Measurements from ENCODE around the gene HK1. TPM values are rescaled to one million over a fixed set of nuclear protein-coding genes. Genes with fewer than 3 reads are reported as not detected.
A peak's percentile ranks its signal among the peaks of the same experiment; 100 is the strongest.
"Not testable (repeated sequence)": the region's sequence is repeated elsewhere in the genome, so short reads cannot be mapped to it uniquely, and the experiment has no call there.

The HK1 gene
- total RNA-seq, 2 experiments from 2014 or later = 153 to 154 TPM

DNA sequence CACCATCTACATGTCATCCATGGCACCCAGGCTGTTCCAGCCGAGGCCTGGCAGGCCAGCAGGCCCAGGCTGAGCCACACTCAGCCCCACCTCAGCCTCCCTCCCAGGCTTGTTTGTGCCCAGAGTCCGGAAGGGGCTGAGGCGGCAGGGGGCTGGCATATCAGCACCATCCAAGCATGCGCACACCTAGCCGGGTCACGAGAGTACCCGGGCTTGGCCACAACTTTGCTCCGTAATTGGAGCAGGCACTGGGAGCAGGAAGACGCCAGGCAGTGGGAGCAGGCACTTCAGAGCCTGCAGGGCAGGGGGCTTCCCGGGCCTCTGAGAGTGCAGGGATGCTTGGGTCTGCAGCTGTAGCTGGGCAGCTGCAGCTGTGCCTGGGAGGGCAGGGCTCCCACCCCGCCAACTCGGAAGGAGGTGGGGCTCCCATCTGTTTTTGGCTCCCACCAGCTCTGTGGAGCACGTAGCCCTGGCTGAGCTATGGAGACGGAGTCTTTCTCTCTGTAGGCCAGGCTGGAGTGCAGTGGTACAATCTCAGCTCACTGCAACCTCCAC lies 157.7 kb downstream of the HK1 start:
- ChIA-PET POLR2A (no interaction called here), CTCF (interaction anchor here (0.7 kb wide), 1 partner anchor 13 kb away, joined by 3 read pairs; no protein-coding TSS in a partner anchor)
- Mint-ChIP-seq H3K36me3 (ENCODE audit: low read depth) (no peaks in the 10 kb centered on the region), H3K27ac (no peak overlapping the region), H3K4me1 (ENCODE audit: low read depth) (peaks cover 4% of the 10 kb centered on the region), H3K4me3 (no peak overlapping the region), H3K27me3 (ENCODE audit: low read depth) (peaks cover 30% of the 10 kb centered on the region), H3K9me3 (ENCODE audit: insufficient read depth) (no peaks in the 10 kb centered on the region)
- no peak for DNase-seq
- no peak for ATAC-seq

DNA sequence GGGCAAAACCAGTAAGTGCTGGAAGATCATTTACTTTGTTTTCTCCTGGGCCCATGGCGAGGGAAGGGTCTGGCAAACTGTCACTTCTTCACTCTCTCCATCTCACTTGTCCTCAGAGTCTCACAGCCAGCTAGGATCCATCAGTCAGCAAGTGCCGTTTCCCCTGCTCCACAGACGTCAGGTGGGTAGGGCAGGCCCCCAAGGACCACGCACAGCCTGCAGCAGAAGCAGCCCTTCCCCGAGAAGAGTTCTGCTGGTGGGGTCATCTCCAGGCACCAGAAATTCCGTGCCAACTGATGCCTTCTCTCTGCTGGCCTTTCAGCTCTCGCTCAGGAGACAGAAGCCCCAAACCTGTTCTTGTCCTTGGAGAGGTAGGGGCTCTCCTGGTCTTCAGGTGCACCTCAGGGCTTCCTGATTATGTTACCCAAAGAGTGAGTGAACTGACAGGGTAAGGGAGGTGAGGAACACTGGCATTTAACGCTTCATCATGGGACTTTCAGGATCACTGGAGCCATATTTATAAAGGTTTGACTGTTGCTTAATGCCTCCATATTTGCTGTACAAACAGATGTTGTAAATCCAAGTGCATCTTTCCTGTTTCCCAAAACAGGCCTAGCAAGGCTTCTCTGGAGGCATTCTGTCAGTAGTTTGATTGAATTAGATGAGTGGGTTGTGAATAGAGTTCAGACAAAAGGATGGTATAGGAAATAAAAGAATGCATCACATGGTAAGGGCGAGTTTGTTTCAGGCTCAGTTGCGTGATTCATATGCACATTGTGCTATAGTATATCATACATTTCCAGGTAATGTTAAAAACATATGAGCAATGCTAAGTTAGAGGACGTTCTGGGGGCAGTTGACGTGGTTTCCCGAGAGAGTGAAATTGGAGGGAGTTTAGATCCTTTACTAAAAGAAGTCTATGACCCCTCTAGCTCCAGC lies 159.3 kb downstream of the HK1 start:
- H3K4me1 Mint-ChIP-seq (ENCODE audit: low read depth) = peaks cover 4% of the 10 kb centered on the region
- DNase-seq (no peak), ATAC-seq (no peak)
- no peak overlapping the region for H3K4me3 Mint-ChIP-seq
- H3K36me3 Mint-ChIP-seq (ENCODE audit: low read depth) = no peaks in the 10 kb centered on the region
- no peak overlapping the region for H3K27ac Mint-ChIP-seq
- ChIA-PET POLR2A (no interaction called here), CTCF (no interaction called here)
- H3K9me3 Mint-ChIP-seq (ENCODE audit: insufficient read depth) = no peaks in the 10 kb centered on the region
- H3K27me3 Mint-ChIP-seq (ENCODE audit: low read depth) = peaks cover 33% of the 10 kb centered on the region

DNA sequence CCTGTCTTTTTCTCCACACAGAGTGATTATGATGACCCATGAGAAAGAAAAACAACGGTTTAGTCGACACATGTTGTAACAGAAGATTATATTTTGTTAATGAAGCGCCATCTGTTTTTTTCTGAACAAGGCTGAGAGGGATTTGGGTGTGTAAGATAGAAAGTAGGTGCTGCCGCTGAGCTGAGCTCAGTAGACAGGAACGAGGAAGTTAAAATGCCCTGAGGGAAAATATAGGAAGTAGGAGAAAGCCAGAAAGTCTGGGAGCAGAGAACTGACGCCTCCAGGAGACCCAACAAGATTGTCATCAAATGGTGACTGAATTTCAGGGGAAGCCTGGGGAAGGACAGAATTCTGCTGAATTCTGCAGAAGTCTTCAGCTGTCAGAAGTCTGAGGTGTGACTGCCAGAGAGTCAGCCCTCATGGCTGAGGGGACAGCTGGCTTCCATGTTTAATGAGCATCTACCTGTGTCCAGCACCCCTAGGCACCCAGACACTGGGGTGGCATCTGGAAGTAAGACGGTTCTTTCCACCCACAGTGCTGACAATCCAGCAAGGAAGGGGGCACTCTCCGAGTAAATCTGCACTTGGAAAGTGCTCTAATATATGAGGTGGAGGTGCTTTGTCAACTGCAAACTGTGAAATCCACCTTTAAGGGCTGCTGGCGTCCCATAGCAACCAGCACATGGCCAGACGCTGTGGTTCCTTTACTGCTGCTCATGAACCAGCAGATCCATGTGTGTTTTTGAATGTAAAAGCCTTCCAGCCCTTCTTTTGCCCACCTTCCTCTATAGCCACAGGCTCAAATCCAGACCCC lies 160.4 kb downstream of the HK1 start:
- ATAC-seq (no peak), DNase-seq (no peak)
- peaks cover 28% of the 10 kb centered on the region for H3K27me3 Mint-ChIP-seq (ENCODE audit: low read depth)
- CTCF ChIA-PET = interaction anchor here (1.1 kb wide), 1 partner anchor 13 kb away, joined by 3 read pairs; no protein-coding TSS in a partner anchor
- H3K27ac Mint-ChIP-seq = no peak overlapping the region
- POLR2A ChIA-PET = no interaction called here
- peaks cover 4% of the 10 kb centered on the region for H3K4me1 Mint-ChIP-seq (ENCODE audit: low read depth)
- H3K4me3 Mint-ChIP-seq = no peak overlapping the region
- H3K9me3 Mint-ChIP-seq (ENCODE audit: insufficient read depth) = no peaks in the 10 kb centered on the region
- no peaks in the 10 kb centered on the region for H3K36me3 Mint-ChIP-seq (ENCODE audit: low read depth)

DNA sequence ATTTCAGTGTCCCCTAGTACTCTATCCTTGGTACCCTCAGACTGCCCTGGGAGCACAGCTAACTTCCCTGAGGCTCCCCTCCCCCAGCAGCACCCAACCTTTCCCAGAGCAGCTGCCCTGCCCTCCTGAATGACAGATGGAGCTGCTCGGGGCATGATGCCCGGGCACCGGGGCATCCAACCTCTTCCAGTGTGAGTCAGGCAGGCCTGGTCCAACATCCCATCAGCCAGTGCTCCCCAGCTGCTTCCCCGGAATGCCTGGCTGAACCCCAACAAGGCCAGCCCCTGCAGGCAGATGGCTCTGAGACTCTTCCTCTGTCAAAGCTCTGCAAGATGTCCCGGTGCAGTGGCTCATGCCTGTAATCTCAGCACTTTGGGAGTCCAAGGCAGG lies 161.0 kb downstream of the HK1 start:
- ChIA-PET CTCF (interaction anchor here (1.1 to 1.6 kb wide), 2 partner anchors 11 to 14 kb away, joined by 3 to 6 read pairs; no protein-coding TSS in a partner anchor), POLR2A (no interaction called here)
- Mint-ChIP-seq H3K27me3 (ENCODE audit: low read depth) (peaks cover 26% of the 10 kb centered on the region), H3K4me1 (ENCODE audit: low read depth) (peaks cover 4% of the 10 kb centered on the region), H3K27ac (no peak overlapping the region), H3K4me3 (no peak overlapping the region), H3K9me3 (ENCODE audit: insufficient read depth) (no peaks in the 10 kb centered on the region), H3K36me3 (ENCODE audit: low read depth) (no peaks in the 10 kb centered on the region)
- ATAC-seq (no peak), DNase-seq (no peak)

DNA sequence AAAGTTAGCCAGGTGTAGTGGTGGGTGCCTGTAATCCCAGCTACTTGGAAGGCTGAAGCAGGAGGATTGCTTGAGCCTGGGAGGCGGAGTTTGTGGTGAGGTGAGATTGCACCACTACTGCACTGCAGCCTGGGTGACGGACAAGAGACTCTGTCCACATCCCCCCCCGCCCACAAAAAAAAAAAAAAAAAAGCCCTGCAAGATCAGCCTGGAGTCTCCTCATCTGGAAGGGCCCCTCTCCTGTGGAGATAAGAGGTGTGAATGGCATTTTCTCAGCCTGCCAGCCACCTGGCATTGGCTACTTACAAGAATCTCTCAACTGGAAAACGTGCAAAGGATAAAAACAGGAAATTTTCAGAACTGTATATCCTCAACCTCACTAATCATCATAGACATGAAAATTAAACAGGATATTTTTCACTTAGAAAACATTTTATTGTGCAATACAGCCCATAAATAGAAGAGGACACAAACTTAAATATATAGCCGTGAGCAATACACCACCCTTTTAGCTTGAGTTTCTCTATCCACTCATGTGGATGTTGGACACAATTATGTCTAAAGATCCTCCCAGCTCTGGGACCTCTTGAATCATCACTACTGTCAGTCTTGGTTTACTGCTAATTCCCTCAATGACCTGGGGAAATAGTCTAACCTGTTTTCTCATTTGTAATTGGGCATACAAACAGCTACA lies 161.7 kb downstream of the HK1 start:
- no peak overlapping the region for H3K4me3 Mint-ChIP-seq
- peaks cover 4% of the 10 kb centered on the region for H3K4me1 Mint-ChIP-seq (ENCODE audit: low read depth)
- peaks cover 28% of the 10 kb centered on the region for H3K27me3 Mint-ChIP-seq (ENCODE audit: low read depth)
- DNase-seq (no peak), ATAC-seq (no peak)
- ChIA-PET CTCF (interaction anchor here (0.7 to 1.6 kb wide), 4 partner anchors 9 to 67 kb away, joined by 3 to 6 read pairs (median 4); no protein-coding TSS in a partner anchor), POLR2A (no interaction called here)
- no peaks in the 10 kb centered on the region for H3K9me3 Mint-ChIP-seq (ENCODE audit: insufficient read depth)
- no peak overlapping the region for H3K27ac Mint-ChIP-seq
- H3K36me3 Mint-ChIP-seq (ENCODE audit: low read depth) = no peaks in the 10 kb centered on the region

DNA sequence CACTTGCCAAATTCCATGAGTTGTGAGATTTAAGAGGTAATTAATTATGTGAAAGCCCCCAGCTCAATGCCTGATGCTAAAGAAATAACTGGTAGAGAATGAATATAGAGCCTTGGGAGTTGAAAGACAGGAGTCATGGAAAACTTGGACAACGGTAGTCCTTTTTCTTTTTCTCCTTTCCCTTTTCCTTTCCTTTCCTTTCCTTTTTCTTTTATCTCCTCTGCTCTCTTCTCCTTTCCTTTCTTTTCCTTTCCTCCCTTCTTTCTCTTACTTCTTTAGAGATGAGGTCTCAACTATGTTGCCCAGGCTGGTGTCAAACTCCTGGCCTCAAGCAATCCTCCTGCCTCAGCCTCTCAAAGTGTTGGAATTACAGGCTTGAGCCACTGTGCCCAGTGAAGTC lies 165.1 kb downstream of the HK1 start:
- CTCF ChIA-PET = no interaction called here
- no peak overlapping the region for H3K27ac Mint-ChIP-seq
- no peak for ATAC-seq

DNA sequence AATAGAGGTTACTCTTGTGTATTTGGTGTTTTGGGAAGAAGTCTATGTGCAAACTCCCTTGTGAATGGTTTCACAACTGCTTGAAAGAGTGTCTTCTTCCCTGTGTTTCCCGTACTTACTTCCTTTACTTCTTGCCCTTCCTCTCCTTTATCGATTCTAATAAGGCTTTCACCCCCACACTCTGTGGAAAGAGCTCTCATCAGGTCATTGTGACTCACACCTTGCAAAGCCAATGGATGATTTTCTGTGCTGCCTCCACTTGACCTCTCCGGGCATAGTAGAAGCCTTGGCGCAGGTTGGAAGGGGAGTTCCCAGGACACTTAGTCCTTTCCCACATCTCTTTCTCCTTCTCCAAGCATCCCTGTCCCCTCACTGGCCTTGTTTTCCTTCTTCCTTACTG lies 166.7 kb downstream of the HK1 start:
- peaks cover 27% of the 10 kb centered on the region for H3K27me3 Mint-ChIP-seq (ENCODE audit: low read depth)
- DNase-seq = no peak
- CTCF ChIA-PET = no interaction called here
- H3K9me3 Mint-ChIP-seq (ENCODE audit: insufficient read depth) = no peaks in the 10 kb centered on the region
- no peaks in the 10 kb centered on the region for H3K36me3 Mint-ChIP-seq (ENCODE audit: low read depth)
- peaks cover 13% of the 10 kb centered on the region for H3K4me1 Mint-ChIP-seq (ENCODE audit: low read depth)
- no peak overlapping the region for H3K27ac Mint-ChIP-seq
- no peak for ATAC-seq
- H3K4me3 Mint-ChIP-seq = no peak overlapping the region
- POLR2A ChIA-PET = no interaction called here

More for the DNA sequence above, 165.1 kb downstream of the HK1 start:
- Mint-ChIP-seq H3K27me3 (ENCODE audit: low read depth) (peaks cover 31% of the 10 kb centered on the region), H3K4me3 (no peak overlapping the region), H3K9me3 (ENCODE audit: insufficient read depth) (no peaks in the 10 kb centered on the region), H3K36me3 (ENCODE audit: low read depth) (no peaks in the 10 kb centered on the region), H3K4me1 (ENCODE audit: low read depth) (peaks cover 4% of the 10 kb centered on the region)
- no peak for DNase-seq
- POLR2A ChIA-PET = no interaction called here

DNA sequence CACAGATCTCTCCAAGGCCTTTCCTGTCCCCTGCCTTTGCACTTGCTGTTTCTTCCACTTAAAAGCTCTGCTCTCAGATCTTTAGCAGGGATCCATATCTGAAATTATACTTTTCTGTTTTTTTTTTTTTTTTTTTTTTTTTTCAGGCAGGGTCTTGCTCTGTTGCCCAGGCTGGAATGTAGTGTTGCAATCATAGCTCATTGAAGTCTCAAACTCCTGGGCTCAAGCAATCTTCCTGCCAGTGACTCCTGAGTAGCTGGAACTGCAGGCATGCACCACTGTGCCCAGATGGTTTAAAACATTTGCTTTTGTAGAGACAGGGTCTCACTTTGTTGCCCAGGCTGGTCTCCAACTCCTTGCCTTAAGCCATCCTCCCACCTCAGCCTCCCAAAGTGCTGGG lies 167.9 kb downstream of the HK1 start:
- no peak overlapping the region for H3K27ac Mint-ChIP-seq
- no peak for DNase-seq
- ChIA-PET CTCF (interaction anchor here (1.0 to 1.5 kb wide), 2 partner anchors 11 to 19 kb away, joined by 3 to 7 read pairs; no protein-coding TSS in a partner anchor), POLR2A (no interaction called here)
- H3K9me3 Mint-ChIP-seq (ENCODE audit: insufficient read depth) = no peaks in the 10 kb centered on the region
- H3K4me3 Mint-ChIP-seq = no peak overlapping the region
- H3K4me1 Mint-ChIP-seq (ENCODE audit: low read depth) = peaks cover 17% of the 10 kb centered on the region
- H3K27me3 Mint-ChIP-seq (ENCODE audit: low read depth) = peaks cover 24% of the 10 kb centered on the region
- no peak for ATAC-seq
- H3K36me3 Mint-ChIP-seq (ENCODE audit: low read depth) = no peaks in the 10 kb centered on the region

DNA sequence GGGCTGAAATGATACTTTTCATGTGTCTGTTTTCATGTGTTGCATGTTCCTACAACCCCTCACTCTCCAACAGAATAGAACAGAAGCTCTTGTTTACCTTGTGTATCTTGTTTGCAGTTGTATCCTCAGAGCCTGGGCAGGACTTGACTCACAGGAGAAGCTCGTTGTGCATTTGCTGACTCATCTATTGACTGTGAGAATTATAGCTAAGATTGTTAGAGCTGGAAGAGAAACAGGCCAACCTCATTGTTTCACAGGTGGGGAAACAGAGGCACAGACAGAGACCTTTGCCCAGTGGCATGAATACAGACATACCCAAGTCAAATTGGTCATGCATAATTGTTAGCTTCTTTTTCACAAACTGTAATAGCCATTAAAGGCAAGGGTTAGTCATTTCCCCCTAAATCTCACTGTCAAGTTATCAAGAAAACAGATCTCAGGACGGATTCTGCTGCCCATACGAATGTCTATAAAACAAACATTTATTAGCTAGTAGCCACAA lies 168.4 kb downstream of the HK1 start:
- H3K27ac Mint-ChIP-seq = no peak overlapping the region
- CTCF ChIA-PET = interaction anchor here (1.0 to 1.5 kb wide), 3 partner anchors 10 to 34 kb away, joined by 3 to 7 read pairs (median 3); no protein-coding TSS in a partner anchor
- H3K27me3 Mint-ChIP-seq (ENCODE audit: low read depth) = peaks cover 23% of the 10 kb centered on the region
- ATAC-seq (no peak), DNase-seq (no peak)
- H3K4me3 Mint-ChIP-seq = no peak overlapping the region
- POLR2A ChIA-PET = no interaction called here
- peaks cover 20% of the 10 kb centered on the region for H3K4me1 Mint-ChIP-seq (ENCODE audit: low read depth)
- H3K9me3 Mint-ChIP-seq (ENCODE audit: insufficient read depth) = no peaks in the 10 kb centered on the region
- H3K36me3 Mint-ChIP-seq (ENCODE audit: low read depth) = no peaks in the 10 kb centered on the region

DNA sequence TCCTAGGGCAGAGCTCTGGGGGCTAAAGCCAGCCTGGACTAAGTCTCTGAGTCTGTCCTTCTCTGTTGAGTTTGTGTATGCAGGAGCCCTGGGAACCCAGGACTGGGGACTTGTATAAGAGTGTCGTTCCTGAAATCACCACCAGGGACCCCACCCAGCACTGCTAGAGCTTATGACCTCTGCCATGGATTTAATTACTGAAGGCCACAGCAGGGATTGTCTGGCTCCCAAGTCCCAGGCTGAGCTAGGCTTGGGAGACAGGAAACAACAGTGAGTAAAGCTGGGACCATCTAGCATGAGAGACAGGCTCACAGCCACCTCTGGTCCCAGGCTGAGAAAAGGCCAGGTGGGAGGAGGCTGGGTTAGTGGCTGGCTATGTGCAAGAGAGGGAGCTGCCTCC lies 171.5 kb downstream of the HK1 start:
- Mint-ChIP-seq H3K27me3 (ENCODE audit: low read depth) (peaks cover 36% of the 10 kb centered on the region), H3K4me1 (ENCODE audit: low read depth) (peaks cover 29% of the 10 kb centered on the region), H3K27ac (peak overlapping the region; percentile 27), H3K9me3 (ENCODE audit: insufficient read depth) (no peaks in the 10 kb centered on the region), H3K4me3 (no peak overlapping the region), H3K36me3 (ENCODE audit: low read depth) (no peaks in the 10 kb centered on the region)
- ChIA-PET POLR2A (no interaction called here), CTCF (interaction anchor here (0.9 to 5.0 kb wide), 15 partner anchors 9 to 187 kb away, joined by 3 to 24 read pairs (median 4); no protein-coding TSS in a partner anchor)
- ATAC-seq = peak; percentile 74
- peak; percentile 74 for DNase-seq

DNA sequence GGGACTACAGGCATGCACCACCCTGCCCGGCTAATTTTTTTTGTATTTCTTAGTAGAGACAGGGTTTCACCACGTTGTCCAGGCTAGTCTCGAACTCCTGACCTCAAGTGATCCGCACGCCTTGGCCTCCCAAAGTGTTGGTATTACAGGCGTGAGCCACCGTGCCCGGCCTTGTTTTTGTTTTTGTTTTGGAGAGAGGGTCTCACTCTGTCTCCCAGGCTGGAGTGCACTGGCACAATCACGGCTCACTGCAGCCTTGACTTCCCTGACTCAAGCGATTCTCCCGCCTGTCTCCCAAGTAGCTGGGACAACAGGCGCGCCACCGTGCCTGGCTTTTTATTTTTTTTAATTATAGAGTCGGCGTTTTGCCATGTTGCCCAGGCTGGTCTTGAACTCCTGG lies 172.1 kb downstream of the HK1 start:
- Mint-ChIP-seq H3K4me1 (ENCODE audit: low read depth) (peaks cover 29% of the 10 kb centered on the region), H3K27me3 (ENCODE audit: low read depth) (peaks cover 31% of the 10 kb centered on the region)
- CTCF ChIA-PET = interaction anchor here (0.9 to 5.0 kb wide), 16 partner anchors 9 to 186 kb away, joined by 3 to 24 read pairs (median 4); no protein-coding TSS in a partner anchor
- H3K9me3 Mint-ChIP-seq (ENCODE audit: insufficient read depth); H3K36me3 Mint-ChIP-seq (ENCODE audit: low read depth); H3K4me3 Mint-ChIP-seq; ATAC-seq; H3K27ac Mint-ChIP-seq; DNase-seq: not testable (repeated sequence)
- POLR2A ChIA-PET = interaction anchor here (0.9 kb wide), 1 partner anchor 18 kb away, joined by 4 read pairs; no protein-coding TSS in a partner anchor
